Muscle layer of colon (tissue), 2 donors: ENCODE data around the gene CAPN3.
"Not testable (repeated sequence)": the region's sequence is repeated elsewhere in the genome, so short reads cannot be mapped to it uniquely, and the experiment has no call there.

Experiments used
- H3K27ac ChIP-seq: one replicate; pipeline ENCODE4 v1.7.0; 2013; ENCODE audit warnings: low read depth, mild to moderate bottlenecking, low read length, moderate library complexity
- H3K27me3 ChIP-seq, 2 donors: one replicate each; pipeline ENCODE4 v1.7.0; 2013; ENCODE audit warnings: low read length in 2 of 2, mild to moderate bottlenecking in 2 of 2; ENCODE audit not compliant: insufficient read depth in 2 of 2, control insufficient read depth in 1 of 2
- H3K36me3 ChIP-seq: one replicate; pipeline ENCODE4 v1.7.0; 2013; ENCODE audit warnings: mild to moderate bottlenecking, low read length; ENCODE audit not compliant: insufficient read depth
- H3K4me1 ChIP-seq: one replicate; pipeline ENCODE4 v1.7.0; 2013; ENCODE audit warnings: mild to moderate bottlenecking, low read length; ENCODE audit not compliant: insufficient read depth
- H3K4me3 ChIP-seq, 2 donors: one replicate each; pipeline ENCODE4 v1.7.0; 2013; ENCODE audit warnings: low read length in 2 of 2, low read depth in 1 of 2, mild to moderate bottlenecking in 1 of 2, moderate library complexity in 1 of 2
- H3K9ac ChIP-seq: one replicate; pipeline ENCODE4 v1.7.0; 2013; ENCODE audit warnings: low read length
- H3K9me3 ChIP-seq: one replicate; pipeline ENCODE4 v1.7.0; 2013; ENCODE audit warnings: mild to moderate bottlenecking, low read length
- donor health status: abdominal sarcoma.
- donor health status: Adenocarcinoma of cecum.

The CAPN3 gene

DNA sequence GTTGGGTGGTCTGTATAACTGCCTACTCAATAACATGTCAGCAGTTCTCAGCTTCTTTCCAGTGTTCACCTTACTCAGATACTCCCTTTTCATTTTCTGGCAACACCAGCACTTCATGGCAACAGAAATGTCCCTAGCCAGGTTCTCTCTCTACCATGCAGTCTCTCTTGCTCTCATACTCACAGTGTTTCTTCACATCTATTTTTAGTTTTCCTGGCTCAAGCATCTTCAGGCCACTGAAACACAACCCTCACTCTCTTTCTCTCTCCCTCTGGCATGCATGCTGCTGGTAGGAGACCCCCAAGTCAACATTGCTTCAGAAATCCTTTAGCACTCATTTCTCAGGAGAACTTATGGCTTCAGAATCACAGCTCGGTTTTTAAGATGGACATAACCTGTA is at the start of gene CAPN3:
CAPN3 (plus strand) TSS at position 253 of the 400 bp plus-strand sequence. CDS start 305 bp downstream, outside the sequence.
- H3K9ac ChIP-seq: no peak within 1 kb of the TSS
- H3K27ac ChIP-seq: no peak within 1 kb of the TSS
- peaks cover 12% of the 10 kb centered on the region for H3K36me3 ChIP-seq
- no peaks in the 10 kb centered on the region for H3K27me3 ChIP-seq
- H3K9me3 ChIP-seq: no peaks in the 10 kb centered on the region
- no peak within 1 kb of the TSS for H3K4me3 ChIP-seq
- no peaks in the 10 kb centered on the region for H3K4me1 ChIP-seq

DNA sequence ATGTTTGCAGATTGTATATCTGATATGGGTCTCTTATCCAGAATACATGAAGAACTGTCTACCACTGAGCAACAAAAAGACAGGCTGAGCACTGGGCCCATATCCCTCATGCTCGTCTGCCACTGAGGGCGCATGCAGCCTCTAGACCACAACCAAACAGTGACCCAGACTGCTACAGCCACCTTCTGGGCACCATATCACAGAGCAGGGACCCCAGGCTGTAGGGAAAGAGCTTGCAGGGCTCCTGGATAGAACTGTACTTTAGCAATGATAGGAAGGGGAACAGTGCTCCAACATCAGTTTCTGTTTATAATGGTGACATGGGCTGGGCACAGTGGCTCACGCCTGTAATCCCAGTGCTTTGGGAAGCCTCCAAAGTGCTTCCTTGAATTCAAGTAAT is 45.8 kb upstream of the CAPN3 start:
- Histone ChIP-seq H3K27ac (no peak overlapping the region), H3K9me3 (no peaks in the 10 kb centered on the region), H3K36me3 (peaks cover 13% of the 10 kb centered on the region)

DNA sequence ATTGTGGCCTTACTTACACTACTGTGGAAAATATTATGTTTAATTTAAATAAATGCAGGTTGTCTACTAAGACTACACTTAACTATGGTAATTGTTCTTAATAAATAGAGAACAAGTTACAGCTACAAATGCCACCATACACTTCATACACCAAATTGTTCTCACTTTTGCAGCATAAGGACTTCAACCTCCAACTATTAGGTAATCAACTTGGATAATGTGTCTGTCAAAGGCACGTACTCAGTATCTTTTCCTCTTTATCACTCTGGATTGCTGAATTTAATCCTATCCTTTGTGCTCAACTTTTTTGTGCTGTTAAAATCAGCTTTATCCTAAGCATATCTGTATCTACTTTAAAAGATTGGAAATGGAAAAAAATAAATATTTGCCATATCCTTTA is 44.5 kb upstream of the CAPN3 start:
- no peak overlapping the region for H3K27ac ChIP-seq
- H3K9ac ChIP-seq: no peak overlapping the region
- no peaks in the 10 kb centered on the region for H3K9me3 ChIP-seq
- H3K4me1 ChIP-seq: no peaks in the 10 kb centered on the region
- H3K27me3 ChIP-seq: no peaks in the 10 kb centered on the region
- H3K36me3 ChIP-seq: peaks cover 13% of the 10 kb centered on the region
- H3K4me3 ChIP-seq: no peak overlapping the region

More for the DNA sequence above, 45.8 kb upstream of the CAPN3 start:
- Histone ChIP-seq H3K9ac (no peak overlapping the region), H3K27me3 (no peaks in the 10 kb centered on the region), H3K4me1 (no peaks in the 10 kb centered on the region), H3K4me3 (no peak overlapping the region)

DNA sequence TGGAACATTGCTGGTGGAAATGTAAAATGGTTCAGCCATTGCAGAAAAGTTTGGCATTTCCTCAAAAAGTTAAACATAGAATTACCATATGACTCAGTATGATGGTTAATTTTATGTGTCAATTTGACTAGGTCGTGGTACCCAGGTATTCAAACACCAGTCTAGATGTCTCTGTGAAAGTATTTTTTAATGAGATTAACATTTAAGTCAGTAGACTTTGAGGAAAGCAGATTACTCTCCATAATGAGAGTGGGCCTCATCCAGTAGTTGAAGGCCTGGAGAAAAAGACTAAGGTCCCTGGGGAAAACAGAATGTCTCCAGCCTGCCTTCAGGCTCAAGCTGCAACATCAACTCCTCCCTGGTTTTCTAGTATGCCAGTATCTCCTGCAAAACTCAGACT is 43.8 kb upstream of the CAPN3 start:
- Histone ChIP-seq H3K9ac (no peak overlapping the region), H3K4me1 (no peaks in the 10 kb centered on the region), H3K4me3 (no peak overlapping the region), H3K36me3 (peaks cover 9% of the 10 kb centered on the region), H3K27ac (no peak overlapping the region), H3K27me3 (no peaks in the 10 kb centered on the region), H3K9me3 (no peaks in the 10 kb centered on the region)

DNA sequence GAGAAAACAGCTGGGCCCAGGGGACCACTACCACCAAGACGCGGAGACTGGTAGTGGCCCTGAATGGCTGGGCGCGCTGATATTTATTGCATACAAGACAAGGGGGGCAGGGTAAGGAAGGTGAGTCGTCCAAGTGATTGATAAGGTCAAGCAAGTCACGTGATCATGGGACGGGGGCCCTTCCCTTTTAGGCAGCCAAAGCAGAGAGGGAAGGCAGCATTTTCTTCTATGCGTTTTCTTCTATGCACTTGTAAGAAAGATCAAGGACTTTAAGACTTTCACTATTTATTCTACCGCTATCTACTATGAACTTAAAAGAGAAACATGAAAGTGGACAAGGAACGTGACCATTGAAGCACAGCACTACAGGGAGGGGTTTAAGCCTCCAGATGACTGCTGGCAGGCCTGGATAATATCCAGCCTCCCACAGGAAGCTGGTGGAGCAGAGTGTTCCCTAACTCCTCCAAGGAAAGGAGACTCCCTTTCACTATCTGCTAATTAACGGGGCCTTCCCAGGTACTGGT is 43.0 kb upstream of the CAPN3 start:
- not testable (repeated sequence) for H3K27ac ChIP-seq, H3K4me3 ChIP-seq, H3K4me1 ChIP-seq, H3K36me3 ChIP-seq, H3K9ac ChIP-seq, H3K9me3 ChIP-seq, H3K27me3 ChIP-seq

DNA sequence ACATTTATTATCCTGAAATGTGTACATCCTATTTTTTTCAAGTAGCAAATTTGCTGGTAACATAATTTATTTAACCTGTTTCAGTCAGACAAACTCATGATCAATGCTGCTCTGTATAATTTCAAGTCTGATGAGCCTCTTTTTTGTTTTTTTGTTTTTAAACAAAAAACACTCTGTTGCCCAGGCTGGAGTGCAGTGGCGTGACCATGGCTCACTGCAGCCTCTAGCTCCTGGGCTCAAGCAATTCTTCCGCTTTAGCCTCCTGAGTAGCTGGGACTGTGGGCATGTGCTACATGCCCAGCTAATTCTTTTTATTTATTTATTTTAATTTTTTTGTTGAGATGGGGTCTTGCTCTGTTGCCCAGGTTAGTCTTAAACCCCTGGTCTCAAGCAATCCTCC is 40.1 kb upstream of the CAPN3 start:
- no peaks in the 10 kb centered on the region for H3K27me3 ChIP-seq

DNA sequence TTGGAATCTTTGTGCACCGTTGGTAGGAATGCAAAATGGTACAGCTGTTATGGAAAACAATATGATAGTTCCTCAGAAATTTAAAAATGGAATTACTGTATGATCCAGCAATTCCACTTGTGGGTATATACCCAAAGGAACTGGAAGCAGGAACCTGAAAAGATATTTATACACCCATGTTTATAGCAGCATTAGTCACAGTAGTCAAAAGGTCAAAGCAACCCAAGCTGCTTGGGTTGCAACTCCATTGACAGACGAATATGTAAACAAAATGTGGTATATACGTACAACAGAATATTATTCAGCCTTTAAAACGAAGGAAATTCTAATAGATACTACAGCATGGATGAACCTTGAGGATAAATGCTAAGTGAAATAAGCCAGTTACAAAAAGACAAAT is 35.0 kb upstream of the CAPN3 start:
- H3K27ac ChIP-seq: no peak overlapping the region
- no peaks in the 10 kb centered on the region for H3K4me1 ChIP-seq
- H3K9me3 ChIP-seq: no peaks in the 10 kb centered on the region
- H3K27me3 ChIP-seq: no peaks in the 10 kb centered on the region
- no peak overlapping the region for H3K9ac ChIP-seq
- H3K4me3 ChIP-seq: no peak overlapping the region
- no peaks in the 10 kb centered on the region for H3K36me3 ChIP-seq

More for the DNA sequence above, 40.1 kb upstream of the CAPN3 start:
- H3K9ac ChIP-seq: no peak overlapping the region
- no peak overlapping the region for H3K27ac ChIP-seq
- no peaks in the 10 kb centered on the region for H3K4me1 ChIP-seq
- H3K9me3 ChIP-seq: no peaks in the 10 kb centered on the region
- H3K4me3 ChIP-seq: no peak overlapping the region
- peaks cover 2% of the 10 kb centered on the region for H3K36me3 ChIP-seq

DNA sequence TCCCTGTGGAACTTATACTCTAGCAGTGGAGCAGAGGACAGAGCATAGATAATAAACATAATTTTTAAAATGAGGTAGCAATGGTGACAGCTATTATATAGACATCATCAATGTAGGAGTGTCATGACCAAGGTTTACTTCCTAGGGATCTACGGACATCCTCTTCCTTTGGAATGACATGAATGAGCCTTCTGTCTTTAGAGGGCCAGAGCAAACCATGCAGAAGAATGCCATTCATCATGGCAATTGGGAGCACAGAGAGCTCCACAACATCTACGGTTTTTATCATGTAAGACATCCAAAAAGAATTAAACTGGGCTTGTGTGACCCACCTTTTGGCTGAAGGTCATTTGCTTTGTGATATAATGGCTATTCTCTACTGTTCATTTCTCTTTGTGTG is 30.1 kb upstream of the CAPN3 start:
- Histone ChIP-seq H3K9ac (no peak overlapping the region), H3K36me3 (no peaks in the 10 kb centered on the region), H3K9me3 (no peaks in the 10 kb centered on the region), H3K27ac (no peak overlapping the region), H3K4me1 (no peaks in the 10 kb centered on the region), H3K4me3 (no peak overlapping the region), H3K27me3 (no peaks in the 10 kb centered on the region)

DNA sequence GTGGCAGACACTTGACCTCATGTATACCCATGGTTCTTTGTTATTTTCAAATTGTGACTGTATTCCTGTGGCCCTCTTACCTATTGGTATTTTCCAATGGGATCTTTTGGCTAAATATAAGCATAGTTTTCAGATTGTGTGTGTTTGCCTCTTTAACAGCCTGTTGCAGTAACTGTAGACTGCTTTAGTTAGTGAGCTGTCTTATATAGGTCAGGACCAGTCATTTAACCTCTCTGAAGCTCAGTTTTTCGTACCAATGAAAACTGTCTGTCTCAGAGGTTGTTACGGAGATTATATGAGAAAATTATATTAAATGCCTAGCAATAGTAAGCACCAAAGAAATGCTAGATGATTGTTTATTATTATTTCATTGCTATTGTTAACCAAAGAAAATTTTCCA is 29.3 kb upstream of the CAPN3 start:
- no peak overlapping the region for H3K27ac ChIP-seq
- no peaks in the 10 kb centered on the region for H3K9me3 ChIP-seq
- no peak overlapping the region for H3K9ac ChIP-seq
- H3K27me3 ChIP-seq: no peaks in the 10 kb centered on the region
- H3K4me1 ChIP-seq: no peaks in the 10 kb centered on the region
- H3K36me3 ChIP-seq: no peaks in the 10 kb centered on the region
- H3K4me3 ChIP-seq: no peak overlapping the region

DNA sequence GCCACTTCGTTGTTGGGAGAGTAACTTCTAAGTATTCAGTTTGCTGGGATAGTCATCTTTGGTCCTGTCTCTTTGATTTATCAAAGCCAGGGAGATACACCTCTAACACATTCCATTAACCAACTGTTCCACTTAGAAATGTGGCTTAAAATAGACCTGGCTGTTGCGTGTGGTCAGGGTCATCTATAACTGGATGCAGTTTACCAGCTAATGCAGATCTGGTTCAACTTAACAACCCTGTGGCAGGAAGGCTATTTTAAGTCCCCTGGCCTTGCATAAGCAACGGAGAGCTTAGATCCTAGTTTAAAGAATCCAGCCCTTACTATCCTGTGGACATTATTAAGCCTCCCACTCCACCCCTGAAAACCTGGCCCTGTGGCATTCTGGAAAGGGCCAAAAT is 28.1 kb upstream of the CAPN3 start:
- H3K4me1 ChIP-seq: no peaks in the 10 kb centered on the region
- H3K36me3 ChIP-seq: no peaks in the 10 kb centered on the region
- H3K27me3 ChIP-seq: no peaks in the 10 kb centered on the region
- no peak overlapping the region for H3K9ac ChIP-seq
- no peak overlapping the region for H3K27ac ChIP-seq
- H3K9me3 ChIP-seq: no peaks in the 10 kb centered on the region
- no peak overlapping the region for H3K4me3 ChIP-seq

DNA sequence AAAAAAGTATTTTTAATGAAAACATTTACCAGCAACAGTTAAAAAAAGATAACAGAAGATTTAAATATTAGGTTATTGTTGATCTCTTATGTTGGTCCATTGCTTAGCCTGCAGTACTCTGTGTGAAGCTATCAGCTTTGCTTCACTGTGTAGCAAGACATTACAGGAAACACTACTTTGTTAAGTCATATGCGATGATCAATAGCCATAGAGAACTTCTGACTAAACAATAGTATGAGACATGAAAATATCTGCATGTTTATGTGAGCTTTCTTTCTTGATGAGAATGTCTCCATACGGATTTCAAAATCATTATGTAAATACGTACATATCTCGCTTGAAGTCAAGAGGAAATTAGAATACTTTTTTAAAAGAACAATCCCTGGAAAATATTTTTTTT is 27.0 kb upstream of the CAPN3 start:
- H3K4me3 ChIP-seq: no peak overlapping the region
- H3K4me1 ChIP-seq: no peaks in the 10 kb centered on the region
- no peak overlapping the region for H3K9ac ChIP-seq
- no peaks in the 10 kb centered on the region for H3K27me3 ChIP-seq
- no peaks in the 10 kb centered on the region for H3K36me3 ChIP-seq
- H3K9me3 ChIP-seq: no peaks in the 10 kb centered on the region
- no peak overlapping the region for H3K27ac ChIP-seq

DNA sequence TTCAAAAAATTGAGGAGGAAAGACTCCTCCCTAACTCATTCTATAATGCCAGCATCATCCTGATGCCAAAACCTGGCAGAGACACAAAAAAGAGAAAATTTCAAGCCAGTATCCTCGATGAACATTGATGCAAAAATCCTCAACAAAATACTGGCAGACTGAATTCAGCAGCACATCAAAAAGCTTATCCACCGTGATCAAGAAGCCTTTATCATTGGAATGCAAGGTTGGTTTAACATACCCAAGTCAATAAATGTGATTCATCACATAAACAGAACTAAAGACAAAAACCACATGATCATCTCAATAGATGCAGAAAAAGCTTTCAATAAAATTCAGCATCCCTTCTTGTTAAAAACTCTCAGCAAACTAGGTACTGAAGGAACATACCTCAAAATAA is 24.2 kb upstream of the CAPN3 start:
- Histone ChIP-seq H3K9me3 (no peaks in the 10 kb centered on the region), H3K27ac (no peak overlapping the region), H3K4me3 (no peak overlapping the region), H3K27me3 (no peaks in the 10 kb centered on the region), H3K4me1 (no peaks in the 10 kb centered on the region), H3K36me3 (no peaks in the 10 kb centered on the region), H3K9ac (no peak overlapping the region)
